ENCODE data around the gene AP5S1.

DNA sequence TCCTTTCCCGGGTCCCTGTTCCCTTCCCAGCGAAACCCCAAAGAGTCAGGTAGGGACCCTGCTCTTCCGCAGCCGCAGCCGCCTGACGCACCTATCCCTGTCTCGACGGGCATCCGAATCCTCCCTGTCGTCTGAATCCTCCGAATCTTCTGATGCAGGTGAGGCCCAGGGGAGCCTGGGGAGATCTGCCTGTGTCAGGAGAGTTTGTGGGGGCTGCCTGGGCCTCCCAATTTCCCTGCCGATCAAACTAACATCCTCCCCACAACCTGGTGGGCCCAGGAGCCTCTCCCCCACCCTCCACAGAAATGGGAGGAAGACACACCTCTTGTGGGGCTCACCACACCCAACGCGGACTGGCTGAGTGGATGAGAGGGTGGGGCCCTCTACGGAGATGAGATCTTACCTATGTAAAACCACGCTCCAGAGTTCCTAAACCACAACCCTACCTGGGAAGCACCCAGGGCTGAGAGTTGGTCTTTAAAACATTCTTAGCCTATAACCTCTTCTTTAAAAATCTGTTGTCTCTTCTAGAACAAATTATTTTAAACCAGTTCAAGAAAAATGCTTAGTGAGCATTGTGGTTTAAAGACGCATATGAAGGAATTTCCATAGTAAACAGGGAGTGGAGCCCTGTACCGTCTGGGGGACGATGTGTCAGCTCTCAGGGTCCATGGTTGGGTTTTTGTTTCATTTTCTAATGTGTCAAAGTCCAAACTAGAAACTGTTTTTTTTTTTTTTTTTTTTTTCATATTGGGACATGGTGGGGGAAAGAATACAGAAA is 22.6 kb upstream of the AP5S1 start:
- TF ChIP-seq, protein P1, sequence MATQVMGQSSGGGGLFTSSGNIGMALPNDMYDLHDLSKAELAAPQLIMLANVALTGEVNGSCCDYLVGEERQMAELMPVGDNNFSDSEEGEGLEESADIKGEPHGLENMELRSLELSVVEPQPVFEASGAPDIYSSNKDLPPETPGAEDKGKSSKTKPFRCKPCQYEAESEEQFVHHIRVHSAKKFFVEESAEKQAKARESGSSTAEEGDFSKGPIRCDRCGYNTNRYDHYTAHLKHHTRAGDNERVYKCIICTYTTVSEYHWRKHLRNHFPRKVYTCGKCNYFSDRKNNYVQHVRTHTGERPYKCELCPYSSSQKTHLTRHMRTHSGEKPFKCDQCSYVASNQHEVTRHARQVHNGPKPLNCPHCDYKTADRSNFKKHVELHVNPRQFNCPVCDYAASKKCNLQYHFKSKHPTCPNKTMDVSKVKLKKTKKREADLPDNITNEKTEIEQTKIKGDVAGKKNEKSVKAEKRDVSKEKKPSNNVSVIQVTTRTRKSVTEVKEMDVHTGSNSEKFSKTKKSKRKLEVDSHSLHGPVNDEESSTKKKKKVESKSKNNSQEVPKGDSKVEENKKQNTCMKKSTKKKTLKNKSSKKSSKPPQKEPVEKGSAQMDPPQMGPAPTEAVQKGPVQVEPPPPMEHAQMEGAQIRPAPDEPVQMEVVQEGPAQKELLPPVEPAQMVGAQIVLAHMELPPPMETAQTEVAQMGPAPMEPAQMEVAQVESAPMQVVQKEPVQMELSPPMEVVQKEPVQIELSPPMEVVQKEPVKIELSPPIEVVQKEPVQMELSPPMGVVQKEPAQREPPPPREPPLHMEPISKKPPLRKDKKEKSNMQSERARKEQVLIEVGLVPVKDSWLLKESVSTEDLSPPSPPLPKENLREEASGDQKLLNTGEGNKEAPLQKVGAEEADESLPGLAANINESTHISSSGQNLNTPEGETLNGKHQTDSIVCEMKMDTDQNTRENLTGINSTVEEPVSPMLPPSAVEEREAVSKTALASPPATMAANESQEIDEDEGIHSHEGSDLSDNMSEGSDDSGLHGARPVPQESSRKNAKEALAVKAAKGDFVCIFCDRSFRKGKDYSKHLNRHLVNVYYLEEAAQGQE (IDR thresholded peaks at IDR 0.05; ENCODE audit: borderline replicate concordance): no peak
- TF ChIP-seq, protein P2, sequence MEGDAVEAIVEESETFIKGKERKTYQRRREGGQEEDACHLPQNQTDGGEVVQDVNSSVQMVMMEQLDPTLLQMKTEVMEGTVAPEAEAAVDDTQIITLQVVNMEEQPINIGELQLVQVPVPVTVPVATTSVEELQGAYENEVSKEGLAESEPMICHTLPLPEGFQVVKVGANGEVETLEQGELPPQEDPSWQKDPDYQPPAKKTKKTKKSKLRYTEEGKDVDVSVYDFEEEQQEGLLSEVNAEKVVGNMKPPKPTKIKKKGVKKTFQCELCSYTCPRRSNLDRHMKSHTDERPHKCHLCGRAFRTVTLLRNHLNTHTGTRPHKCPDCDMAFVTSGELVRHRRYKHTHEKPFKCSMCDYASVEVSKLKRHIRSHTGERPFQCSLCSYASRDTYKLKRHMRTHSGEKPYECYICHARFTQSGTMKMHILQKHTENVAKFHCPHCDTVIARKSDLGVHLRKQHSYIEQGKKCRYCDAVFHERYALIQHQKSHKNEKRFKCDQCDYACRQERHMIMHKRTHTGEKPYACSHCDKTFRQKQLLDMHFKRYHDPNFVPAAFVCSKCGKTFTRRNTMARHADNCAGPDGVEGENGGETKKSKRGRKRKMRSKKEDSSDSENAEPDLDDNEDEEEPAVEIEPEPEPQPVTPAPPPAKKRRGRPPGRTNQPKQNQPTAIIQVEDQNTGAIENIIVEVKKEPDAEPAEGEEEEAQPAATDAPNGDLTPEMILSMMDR (IDR thresholded peaks at IDR 0.05; ENCODE audit: poor library complexity, severe bottlenecking): no peak
- TF ChIP-seq RAD21 (conservative IDR thresholded peaks at IDR 0.05): no peak
- no peak for TF ChIP-seq SMC3 (conservative IDR thresholded peaks at IDR 0.05; ENCODE audit: poor library complexity)
- TF ChIP-seq TAF1 (IDR thresholded peaks at IDR 0.05; ENCODE audit: low read depth): no peak
- no peak for TF ChIP-seq EZH2 (IDR thresholded peaks at IDR 0.05; ENCODE audit: borderline replicate concordance, insufficient read depth, low read length, poor library complexity, severe bottlenecking)
- TF ChIP-seq POLR2AphosphoS5 (IDR thresholded peaks at IDR 0.05): no peak
- TF ChIP-seq EP300 (conservative IDR thresholded peaks at IDR 0.05; ENCODE audit: poor library complexity, severe bottlenecking): no peak
